IMR-90 (cell line): ENCODE measurements around the gene GPRC5C. TPM values are rescaled to one million over a fixed set of nuclear protein-coding genes. Genes with fewer than 3 reads are reported as not detected.

Experiments
- ATAC-seq: fragments of 200-7000 bp; cut with Tn5 transposase; 2 replicates; pipeline ENCODE4 v1.9.1; 2020; ENCODE audit warnings: low read depth, mild to moderate bottlenecking, moderate library complexity
- BruUV-seq: library from RNA; stranded (reverse); fragments of 400-500 nt; replicated peaks from 2 replicates; lab custom pipeline; 2021; lab: Mats Ljungman, UMichigan
- CTCF ChIA-PET: fragments of 300-600 bp; formaldehyde crosslinking; extraction: SDS; loops from one replicate; lab custom pipeline; 2021; ENCODE audit warnings: antibody characterized with exemption; lab: Yijun Ruan, JAX
- POLR2A ChIA-PET: fragments of 300-600 bp; sonication (Branson Sonifier 250); formaldehyde crosslinking; loops from one replicate; lab custom pipeline; 2022; ENCODE audit warnings: antibody characterized with exemption; ENCODE audit not compliant: unreplicated experiment; lab: Charles Lee
- DNase-seq: peaks from one replicate; pipeline ENCODE4 v3.0.0; 2013
- H2AFZ ChIP-seq: replicated peaks from 2 replicates; pipeline ENCODE3; 2013; ENCODE audit warnings: low read length, mild to moderate bottlenecking; ENCODE audit not compliant: poor library complexity
- H2AK5ac ChIP-seq: 2 replicates; pipeline ENCODE4 v1.6.1; 2013; ENCODE audit warnings: low read depth, low read length, inconsistent platforms
- H2AK9ac ChIP-seq: replicated peaks from 2 replicates; pipeline ENCODE3; 2013; ENCODE audit warnings: mild to moderate bottlenecking, low read depth, low read length, moderate library complexity; ENCODE audit not compliant: poor library complexity
- H2BK120ac ChIP-seq: 2 replicates; pipeline ENCODE4 v1.6.1; 2013; ENCODE audit warnings: low read depth, low read length, inconsistent platforms
- H2BK15ac ChIP-seq: 3 replicates; pipeline ENCODE4 v1.6.1; 2013; ENCODE audit warnings: low read depth, low read length, inconsistent platforms
- H2BK20ac ChIP-seq: 2 replicates; pipeline ENCODE4 v1.6.1; 2013; ENCODE audit warnings: low read depth, mild to moderate bottlenecking, inconsistent platforms, low read length, moderate library complexity
- H2BK5ac ChIP-seq: 2 replicates; pipeline ENCODE4 v1.6.1; 2013; ENCODE audit warnings: mild to moderate bottlenecking, low read depth, low read length, inconsistent platforms; ENCODE audit not compliant: poor library complexity, severe bottlenecking
- H3K14ac ChIP-seq: replicated peaks from 2 replicates; pipeline ENCODE4 v1.6.1; 2013; ENCODE audit warnings: low read depth, low read length, inconsistent platforms
- H3K18ac ChIP-seq: 2 replicates; pipeline ENCODE4 v1.6.1; 2013; ENCODE audit warnings: low read depth, low read length, control low read depth
- H3K23ac ChIP-seq: 2 replicates; pipeline ENCODE4 v1.6.1; 2013; ENCODE audit warnings: low read depth, low read length, inconsistent platforms
- H3K27ac ChIP-seq: 2 replicates; pipeline ENCODE4 v1.5.1; 2013; ENCODE audit warnings: mild to moderate bottlenecking, control low read depth, low read length; ENCODE audit not compliant: insufficient read depth
- H3K27me3 ChIP-seq: 2 replicates; pipeline ENCODE4 v1.6.1; 2013; ENCODE audit warnings: low read length; ENCODE audit not compliant: control insufficient read depth, insufficient read depth
- H3K36me3 ChIP-seq: 2 replicates; pipeline ENCODE4 v1.6.1; 2013; ENCODE audit warnings: low read length, mixed read lengths; ENCODE audit not compliant: control insufficient read depth, insufficient read depth
- H3K4ac ChIP-seq: 2 replicates; pipeline ENCODE4 v1.6.1; 2013; ENCODE audit warnings: low read depth, low read length, inconsistent platforms
- H3K4me1 ChIP-seq: 2 replicates; pipeline ENCODE4 v1.6.1; 2013; ENCODE audit warnings: low read length, mixed read lengths; ENCODE audit not compliant: control insufficient read depth, insufficient read depth
- H3K4me2 ChIP-seq: 2 replicates; pipeline ENCODE4 v1.6.1; 2013; ENCODE audit warnings: low read depth, mild to moderate bottlenecking, control low read depth, low read length, moderate library complexity
- H3K4me3 ChIP-seq: 2 replicates; pipeline ENCODE4 v1.5.1; 2013; ENCODE audit warnings: low read depth, mild to moderate bottlenecking, control low read depth, low read length, moderate library complexity; ENCODE audit not compliant: insufficient read depth
- H3K56ac ChIP-seq: 2 replicates; pipeline ENCODE4 v1.6.1; 2013; ENCODE audit warnings: low read length, inconsistent platforms; ENCODE audit not compliant: insufficient read depth; ENCODE audit errors: extremely low read depth
- H3K79me1 ChIP-seq, 2 experiments: 2 replicates each; pipeline ENCODE4 v1.6.1; 2013; ENCODE audit warnings: low read length in 2 of 2, inconsistent platforms in 1 of 2, low read depth in 1 of 2
- H3K9ac ChIP-seq: 2 replicates; pipeline ENCODE4 v1.6.1; 2013; ENCODE audit warnings: low read depth, low read length, control low read depth
- H3K9me1 ChIP-seq: 2 replicates; pipeline ENCODE4 v1.6.1; 2013; ENCODE audit warnings: low read length, inconsistent platforms; ENCODE audit not compliant: insufficient read depth
- H3K9me3 ChIP-seq: 2 replicates; pipeline ENCODE4 v1.6.1; 2013; ENCODE audit warnings: low read length; ENCODE audit not compliant: control insufficient read depth, insufficient read depth
- H4K20me1 ChIP-seq: 2 replicates; pipeline ENCODE4 v1.6.1; 2013; ENCODE audit warnings: low read length, inconsistent platforms; ENCODE audit not compliant: insufficient read depth
- H4K5ac ChIP-seq: 2 replicates; pipeline ENCODE4 v1.6.1; 2013; ENCODE audit warnings: mild to moderate bottlenecking, low read depth, low read length, control low read depth
- H4K8ac ChIP-seq, 2 experiments: 2 replicates each; pipeline ENCODE4 v1.6.1; 2013; ENCODE audit warnings: low read depth in 2 of 2, low read length in 2 of 2, control low read depth in 1 of 2, inconsistent platforms in 1 of 2
- H4K91ac ChIP-seq: 2 replicates; pipeline ENCODE4 v1.6.1; 2013; ENCODE audit warnings: low read depth, low read length, inconsistent platforms; ENCODE audit not compliant: insufficient read depth
- MXI1 ChIP-seq: IDR thresholded peaks from 2 replicates; pipeline ENCODE4 v1.6.1; 2012; ENCODE audit warnings: low read depth, mild to moderate bottlenecking, low read length, moderate library complexity, borderline replicate concordance
- WGBS, 2 experiments: methylation state at CpG; one replicate each; pipeline versions ENCODE4 v1.1.5 to v1.1.7; 2013; ENCODE audit warnings: missing lambda C conversion rate in 2 of 2; ENCODE audit not compliant: insufficient read length in 1 of 2; ENCODE audit errors: extremely low coverage in 2 of 2; 5-methylcytosine and 5-hydroxymethylcytosine counted together
- dilution Hi-C: fragments of 300-500 bp; cut with HindIII; formaldehyde crosslinking; loops from one replicate; pipeline ENCODE4 v1.14.3; 2018; ENCODE audit warnings: low sequenced_read_pairs; ENCODE audit not compliant: unreplicated experiment
- in situ Hi-C: fragments of 300-500 bp; cut with MboI; formaldehyde crosslinking; loops from 3 replicates; pipeline ENCODE4 v1.14.3; 2019; ENCODE audit warnings: low sequenced_read_pairs, inconsistent platforms, mixed read lengths
- intact Hi-C: fragments of 100-400 bp; cut with micrococcal nuclease; formaldehyde crosslinking; loops from 2 replicates; pipeline ENCODE4 v1.10.0; 2022
- polyA plus RNA-seq, 3 experiments: library from polyadenylated mRNA; depleted of rRNA; stranded (reverse); fragments of >200 nt; gene quantifications; 2 replicates each; pipeline ENCODE4 v1.2.3, GENCODE V29; 2012; ENCODE audit warnings: low replicate concordance in 1 of 3
- total RNA-seq: library from RNA; depleted of rRNA; stranded (reverse); fragments of >200 nt; gene quantifications from 2 replicates; pipeline ENCODE4 v1.2.3, GENCODE V29; 2012

GPRC5C gene
- total and polyA plus RNA-seq, 2 of the 4 experiments (the other 2 are of a cell fraction), result not detected

GRCh38 chr17:74408262-74408661 is 23.6 kb upstream of the GPRC5C start:
- TF ChIP-seq MXI1, result no peak
- ATAC-seq (no peak), DNase-seq (no peak)
- dilution Hi-C loops (no loop called here), intact Hi-C loops (no loop called here), in situ Hi-C loops (no loop called here)
- no peak overlapping the region for H3K56ac ChIP-seq
- ChIA-PET POLR2A (no interaction called here), CTCF (no interaction called here)
- H2AK9ac ChIP-seq, result no peak overlapping the region
- H3K27ac ChIP-seq, result no peak overlapping the region
- H2BK15ac ChIP-seq, result no peak overlapping the region
- H3K14ac ChIP-seq, result no peak overlapping the region
- no peaks in the 10 kb centered on the region for H3K27me3 ChIP-seq
- no peak overlapping the region for H3K23ac ChIP-seq
- H3K9ac ChIP-seq, result no peak overlapping the region
- no peaks in the 10 kb centered on the region for H3K36me3 ChIP-seq
- no peak overlapping the region for H4K91ac ChIP-seq
- H3K4me2 ChIP-seq, result no peak overlapping the region
- H2AFZ ChIP-seq, result no peak overlapping the region
- no peaks in the 10 kb centered on the region for H3K79me1 ChIP-seq
- H2BK20ac ChIP-seq, result no peak overlapping the region
- no peaks in the 10 kb centered on the region for H3K4me1 ChIP-seq
- no peak overlapping the region for H3K4me3 ChIP-seq
- H2BK120ac ChIP-seq, result no peak overlapping the region
- H2AK5ac ChIP-seq, result no peak overlapping the region
- no peak overlapping the region for H4K5ac ChIP-seq
- no peak overlapping the region for H2BK5ac ChIP-seq
- no TSS peak for BruUV-seq
- H3K18ac ChIP-seq, result no peak overlapping the region
- H3K4ac ChIP-seq, result no peak overlapping the region
- no CpG with 5 or more reads among the region's 3 CpGs for WGBS, 2 experiments
- no peaks in the 10 kb centered on the region for H4K20me1 ChIP-seq
- H3K9me3 ChIP-seq, result peaks cover 20% of the 10 kb centered on the region
- no peak overlapping the region for H4K8ac ChIP-seq
- H3K9me1 ChIP-seq, result no peaks in the 10 kb centered on the region
